ENCODE data around the gene ARHGEF25.
"Not testable (repeated sequence)": the region's sequence is repeated elsewhere in the genome, so short reads cannot be mapped to it uniquely, and the experiment has no call there.

ARHGEF25 gene

DNA sequence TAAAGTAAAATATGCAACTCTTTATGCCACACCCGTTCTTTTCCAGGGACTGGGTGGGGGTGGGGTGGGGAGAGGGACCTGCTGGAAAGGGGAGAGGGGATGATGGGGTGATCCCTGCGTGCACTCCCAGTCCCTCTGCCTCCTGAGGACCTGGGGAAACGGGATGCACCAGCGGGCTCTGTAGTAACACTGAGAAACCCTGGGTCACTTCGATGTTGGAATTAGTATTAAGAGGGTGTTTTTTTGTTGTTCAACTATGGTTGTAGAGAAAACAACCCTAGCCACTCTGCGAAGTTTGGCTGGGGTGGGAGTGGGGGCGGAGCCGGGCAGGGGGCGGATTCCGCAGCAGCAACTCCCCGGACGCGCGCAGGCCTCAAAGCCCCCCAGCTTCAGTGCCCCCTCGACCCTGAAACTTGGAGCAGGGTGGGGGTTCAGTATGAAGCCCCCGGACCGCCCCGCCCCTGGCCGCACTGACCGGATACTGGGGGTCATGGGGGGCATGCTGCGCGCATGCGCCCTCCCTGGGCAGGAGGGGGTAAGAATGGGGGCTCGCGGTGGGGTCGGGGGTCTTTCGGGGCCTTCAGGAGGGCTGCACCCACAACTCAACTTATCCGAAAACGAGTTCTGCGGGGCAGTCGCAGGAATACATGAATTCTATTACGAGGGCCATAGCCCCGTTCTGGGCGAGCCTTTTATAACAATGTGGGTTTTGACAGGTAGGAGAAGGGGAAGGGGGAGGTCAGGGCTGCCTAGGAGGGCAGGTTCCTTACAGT lies 1.3 kb upstream of the ARHGEF25 start:
- DNase-seq: no peak

GRCh38 chr12:57610554-57611107 lies 604 bp upstream of the ARHGEF25 start:
- DNase-seq: no peak

DNA sequence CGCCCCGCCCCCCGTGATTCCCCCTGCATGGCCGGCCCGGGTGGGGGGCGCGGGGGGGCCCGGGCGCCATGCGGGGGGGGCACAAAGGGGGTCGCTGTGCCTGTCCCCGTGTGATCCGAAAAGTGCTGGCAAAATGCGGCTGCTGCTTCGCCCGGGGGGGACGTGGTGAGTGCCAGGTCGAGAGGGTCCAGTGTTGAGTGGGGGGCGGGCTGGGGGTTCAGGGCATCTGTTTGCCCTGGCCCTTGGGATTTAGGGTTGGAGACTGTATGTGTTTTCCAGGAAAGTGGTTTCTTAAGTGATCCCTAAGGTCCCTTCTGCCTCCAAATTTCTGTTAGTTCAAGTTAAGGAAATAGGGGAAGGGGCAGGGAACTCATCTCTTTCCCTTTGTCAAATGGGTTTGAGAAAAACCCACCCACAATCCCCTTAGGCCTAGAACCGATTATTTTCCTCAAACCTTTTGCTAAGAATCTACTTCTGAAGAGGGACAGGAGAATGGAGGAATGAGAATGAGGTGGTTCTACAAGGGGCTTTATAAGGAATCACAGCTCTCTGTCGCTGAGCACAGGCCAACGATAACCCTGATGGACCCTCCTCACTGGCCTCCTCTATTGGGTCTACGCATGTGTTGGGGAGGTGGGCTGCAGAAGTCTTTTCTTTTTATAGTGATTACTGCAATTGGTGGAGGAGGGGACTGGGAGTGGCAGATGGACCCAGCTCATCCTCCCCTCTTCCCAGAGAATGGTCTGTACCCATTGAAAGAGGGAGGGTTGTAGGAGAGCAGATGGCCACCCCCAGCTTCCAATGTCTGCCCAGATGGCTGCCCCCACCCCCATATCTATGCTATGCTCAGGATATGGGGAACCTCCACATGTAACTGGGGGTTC lies 834 bp downstream of the ARHGEF25 start:
- DNase-seq: no peak

DNA sequence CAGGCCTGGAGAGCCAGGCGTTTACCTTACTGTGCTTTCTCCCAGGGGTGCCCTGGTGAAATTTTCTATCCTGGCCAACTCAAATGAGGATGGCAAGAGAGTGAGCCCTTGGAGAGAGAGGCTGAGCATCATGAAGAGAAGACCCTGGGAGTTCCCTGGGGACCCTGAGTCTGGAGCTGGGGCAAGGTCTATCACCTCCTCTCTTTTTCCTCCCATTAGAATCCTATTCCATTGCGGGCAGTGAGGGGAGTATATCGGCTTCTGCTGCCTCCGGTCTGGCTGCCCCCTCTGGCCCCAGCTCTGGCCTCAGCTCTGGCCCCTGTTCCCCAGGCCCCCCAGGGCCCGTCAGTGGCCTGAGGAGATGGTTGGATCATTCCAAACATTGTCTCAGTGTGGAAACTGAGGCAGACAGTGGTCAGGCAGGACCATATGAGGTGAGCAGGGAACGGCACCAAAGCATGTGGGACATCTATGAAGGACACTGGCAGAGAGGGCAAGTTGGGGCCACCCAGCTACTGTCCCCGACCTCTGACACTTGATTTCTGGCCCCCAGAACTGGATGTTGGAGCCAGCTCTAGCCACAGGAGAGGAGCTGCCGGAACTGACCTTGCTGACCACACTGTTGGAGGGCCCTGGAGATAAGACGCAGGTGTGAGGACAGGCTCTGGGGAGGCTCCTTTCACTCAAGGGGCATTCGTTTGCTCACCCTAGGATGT lies 1.6 kb downstream of the ARHGEF25 start:
- no peak for DNase-seq

GRCh38 chr12:57613427-57614109 lies 2.3 kb downstream of the ARHGEF25 start:
- DNase-seq: no peak

GRCh38 chr12:57614178-57614947 lies 3.1 kb downstream of the ARHGEF25 start:
- DNase-seq: peak in 1 of 2 donors; percentile 40

- no peak for DNase-seq
Observed at GRCh38 chr12:57614948-57615500, 3.8 kb downstream of the ARHGEF25 start.

GRCh38 chr12:57615637-57616036 lies 4.4 kb downstream of the ARHGEF25 start:
- DNase-seq: no peak

- no peak for DNase-seq
Observed at GRCh38 chr12:57616383-57617101, 5.3 kb downstream of the ARHGEF25 start.

DNA sequence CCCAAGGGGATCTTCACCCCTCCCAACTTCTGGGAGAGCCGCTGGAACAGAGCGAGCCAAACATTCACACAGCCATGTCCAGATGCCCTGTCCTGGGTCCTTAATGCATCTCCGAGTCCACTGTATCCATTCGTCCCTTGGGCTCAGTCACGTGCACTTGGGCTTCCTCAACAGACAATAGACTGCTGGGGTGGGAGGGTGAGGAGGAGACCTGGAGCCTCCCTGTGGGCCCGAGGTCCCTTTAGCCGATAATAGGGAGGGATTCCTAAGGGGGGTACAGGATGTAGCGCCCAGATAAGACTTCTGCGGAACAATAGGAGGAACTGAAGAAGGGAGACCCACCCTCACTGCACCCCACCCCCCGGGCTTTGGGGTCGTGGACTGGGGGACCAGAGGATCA lies 6.7 kb downstream of the ARHGEF25 start:
- no peak for DNase-seq

GRCh38 chr12:57618431-57618830 lies 7.2 kb downstream of the ARHGEF25 start:
- DNase-seq: not testable (repeated sequence)

- DNase-seq: no peak
Observed at GRCh38 chr12:57618966-57619433, 7.8 kb downstream of the ARHGEF25 start.

DNA sequence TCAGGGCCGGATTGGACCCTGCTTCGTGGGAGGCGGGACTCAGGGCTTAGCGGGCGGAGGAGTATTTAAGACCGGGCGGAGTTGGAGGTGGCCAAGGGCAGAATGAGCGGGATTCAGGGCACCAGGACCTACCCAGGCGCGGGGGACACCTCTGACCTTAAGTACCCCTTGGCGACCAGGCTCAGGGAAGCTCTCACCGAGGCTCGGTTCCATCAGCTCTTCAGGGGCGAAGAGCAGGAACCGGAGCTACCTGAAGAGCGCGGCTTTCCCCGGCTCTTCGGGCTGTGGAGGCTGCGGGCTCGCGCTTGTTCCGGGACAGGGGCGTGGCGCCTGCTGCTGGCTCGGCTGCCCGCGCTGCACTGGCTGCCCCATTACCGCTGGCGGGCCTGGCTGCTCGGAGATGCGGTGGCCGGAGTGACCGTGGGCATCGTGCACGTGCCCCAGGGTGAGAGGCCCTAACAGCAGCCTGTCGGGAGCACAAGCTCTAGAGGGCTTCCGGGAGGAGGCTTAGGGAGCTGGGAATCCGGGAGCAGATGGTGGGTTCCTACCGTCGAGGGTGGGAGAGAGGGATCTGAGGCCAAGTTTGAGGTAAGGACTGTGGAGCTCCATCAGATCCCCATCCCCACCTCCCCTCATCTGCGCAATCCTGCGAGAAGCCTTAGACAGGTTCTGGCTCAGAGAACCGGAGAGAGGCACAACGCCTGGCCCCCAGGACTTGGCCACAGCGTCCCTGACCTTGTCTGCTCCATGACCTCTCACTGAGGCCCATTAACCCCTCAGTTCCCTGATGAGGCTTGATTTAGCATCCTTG lies 8.4 kb downstream of the ARHGEF25 start:
- DNase-seq: peak in 1 of 2 donors; percentile 14

DNA sequence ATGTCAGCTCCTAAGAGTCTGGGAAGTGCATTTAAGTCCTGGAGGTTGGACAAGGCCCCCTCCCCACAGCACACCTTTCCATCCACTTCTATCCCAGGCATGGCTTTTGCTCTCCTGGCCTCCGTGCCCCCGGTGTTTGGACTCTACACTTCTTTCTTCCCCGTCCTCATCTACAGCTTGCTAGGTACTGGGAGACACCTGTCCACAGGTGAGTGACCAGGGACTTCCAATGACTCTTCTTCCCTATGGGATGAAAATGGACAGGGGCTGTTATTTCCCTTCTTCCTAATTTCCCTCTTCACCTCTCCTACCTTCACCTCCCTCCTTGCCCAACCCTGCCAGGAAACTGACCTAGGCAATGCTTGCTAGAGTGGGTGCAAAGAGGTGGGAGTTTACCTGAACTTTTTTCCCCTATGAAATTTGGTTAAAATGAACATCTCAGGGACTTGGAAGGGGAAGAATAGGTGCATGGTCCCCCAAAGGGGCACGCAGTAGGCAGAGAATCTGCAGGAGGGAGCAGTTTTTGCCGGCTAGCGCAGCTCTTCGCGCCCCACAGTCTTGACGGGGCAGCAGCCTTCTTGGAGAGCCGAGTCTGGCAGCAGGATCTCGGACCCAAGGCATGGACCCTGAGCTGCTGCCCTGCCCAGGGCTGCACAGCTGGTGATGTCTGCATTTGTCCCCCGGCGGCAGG lies 9.2 kb downstream of the ARHGEF25 start:
- DNase-seq: no peak

DNA sequence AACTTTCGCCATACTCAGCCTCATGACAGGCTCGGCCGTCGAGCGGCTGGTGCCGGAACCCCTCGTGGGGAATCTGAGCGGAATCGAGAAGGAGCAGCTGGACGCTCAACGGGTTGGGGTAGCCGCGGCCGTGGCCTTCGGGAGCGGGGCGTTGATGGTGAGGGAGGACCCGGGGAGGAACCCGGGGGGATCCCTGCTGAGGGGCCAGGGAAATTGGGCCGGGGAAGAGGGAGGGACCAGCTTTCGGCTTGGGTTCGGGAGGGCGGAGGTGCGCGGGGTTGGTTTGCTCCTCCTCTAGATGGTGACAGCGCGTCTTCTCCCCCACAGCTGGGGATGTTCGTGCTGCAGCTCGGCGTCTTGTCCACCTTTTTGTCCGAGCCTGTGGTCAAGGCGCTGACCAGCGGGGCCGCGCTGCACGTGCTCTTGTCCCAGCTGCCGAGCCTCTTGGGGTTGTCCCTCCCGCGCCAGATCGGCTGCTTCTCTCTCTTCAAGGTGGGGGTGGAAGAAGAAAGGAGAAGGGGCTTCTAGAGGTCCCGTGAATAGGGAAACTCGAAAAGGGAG lies 9.8 kb downstream of the ARHGEF25 start:
- DNase-seq: peak in 1 of 2 donors; percentile 15

GRCh38 chr12:57621497-57622292 lies 10.5 kb downstream of the ARHGEF25 start:
- peak; percentile 56 to 60 for DNase-seq

Measured in CD4-positive, alpha-beta T cell treated with Interleukin-1 beta for 1 hour (primary cell).